IMR-90 (cell line): ENCODE measurements around the gene CC2D1A. TPM values are rescaled to one million over a fixed set of nuclear protein-coding genes. Genes with fewer than 3 reads are reported as not detected.

Experiments used
- ATAC-seq: fragments of 200-7000 bp; cut with Tn5 transposase; 2 replicates; pipeline ENCODE4 v1.9.1; 2020; ENCODE audit warnings: low read depth, mild to moderate bottlenecking, moderate library complexity
- BruUV-seq: library from RNA; stranded (reverse); fragments of 400-500 nt; replicated peaks from 2 replicates; lab custom pipeline; 2021; lab: Mats Ljungman, UMichigan
- CTCF ChIA-PET: fragments of 300-600 bp; formaldehyde crosslinking; extraction: SDS; loops from one replicate; lab custom pipeline; 2021; ENCODE audit warnings: antibody characterized with exemption; lab: Yijun Ruan, JAX
- POLR2A ChIA-PET: fragments of 300-600 bp; sonication (Branson Sonifier 250); formaldehyde crosslinking; loops from one replicate; lab custom pipeline; 2022; ENCODE audit warnings: antibody characterized with exemption; ENCODE audit not compliant: unreplicated experiment; lab: Charles Lee
- DNase-seq: peaks from one replicate; pipeline ENCODE4 v3.0.0; 2013
- H2AFZ ChIP-seq: replicated peaks from 2 replicates; pipeline ENCODE3; 2013; ENCODE audit warnings: low read length, mild to moderate bottlenecking; ENCODE audit not compliant: poor library complexity
- H2AK5ac ChIP-seq: 2 replicates; pipeline ENCODE4 v1.6.1; 2013; ENCODE audit warnings: low read depth, low read length, inconsistent platforms
- H2AK9ac ChIP-seq: replicated peaks from 2 replicates; pipeline ENCODE3; 2013; ENCODE audit warnings: mild to moderate bottlenecking, low read depth, low read length, moderate library complexity; ENCODE audit not compliant: poor library complexity
- H2BK120ac ChIP-seq: 2 replicates; pipeline ENCODE4 v1.6.1; 2013; ENCODE audit warnings: low read depth, low read length, inconsistent platforms
- H2BK15ac ChIP-seq: 3 replicates; pipeline ENCODE4 v1.6.1; 2013; ENCODE audit warnings: low read depth, low read length, inconsistent platforms
- H2BK20ac ChIP-seq: 2 replicates; pipeline ENCODE4 v1.6.1; 2013; ENCODE audit warnings: low read depth, mild to moderate bottlenecking, inconsistent platforms, low read length, moderate library complexity
- H2BK5ac ChIP-seq: 2 replicates; pipeline ENCODE4 v1.6.1; 2013; ENCODE audit warnings: mild to moderate bottlenecking, low read depth, low read length, inconsistent platforms; ENCODE audit not compliant: poor library complexity, severe bottlenecking
- H3K14ac ChIP-seq: replicated peaks from 2 replicates; pipeline ENCODE4 v1.6.1; 2013; ENCODE audit warnings: low read depth, low read length, inconsistent platforms
- H3K18ac ChIP-seq: 2 replicates; pipeline ENCODE4 v1.6.1; 2013; ENCODE audit warnings: low read depth, low read length, control low read depth
- H3K23ac ChIP-seq: 2 replicates; pipeline ENCODE4 v1.6.1; 2013; ENCODE audit warnings: low read depth, low read length, inconsistent platforms
- H3K27ac ChIP-seq: 2 replicates; pipeline ENCODE4 v1.5.1; 2013; ENCODE audit warnings: mild to moderate bottlenecking, control low read depth, low read length; ENCODE audit not compliant: insufficient read depth
- H3K27me3 ChIP-seq: 2 replicates; pipeline ENCODE4 v1.6.1; 2013; ENCODE audit warnings: low read length; ENCODE audit not compliant: control insufficient read depth, insufficient read depth
- H3K36me3 ChIP-seq: 2 replicates; pipeline ENCODE4 v1.6.1; 2013; ENCODE audit warnings: low read length, mixed read lengths; ENCODE audit not compliant: control insufficient read depth, insufficient read depth
- H3K4ac ChIP-seq: 2 replicates; pipeline ENCODE4 v1.6.1; 2013; ENCODE audit warnings: low read depth, low read length, inconsistent platforms
- H3K4me1 ChIP-seq: 2 replicates; pipeline ENCODE4 v1.6.1; 2013; ENCODE audit warnings: low read length, mixed read lengths; ENCODE audit not compliant: control insufficient read depth, insufficient read depth
- H3K4me2 ChIP-seq: 2 replicates; pipeline ENCODE4 v1.6.1; 2013; ENCODE audit warnings: low read depth, mild to moderate bottlenecking, control low read depth, low read length, moderate library complexity
- H3K4me3 ChIP-seq: 2 replicates; pipeline ENCODE4 v1.5.1; 2013; ENCODE audit warnings: low read depth, mild to moderate bottlenecking, control low read depth, low read length, moderate library complexity; ENCODE audit not compliant: insufficient read depth
- H3K56ac ChIP-seq: 2 replicates; pipeline ENCODE4 v1.6.1; 2013; ENCODE audit warnings: low read length, inconsistent platforms; ENCODE audit not compliant: insufficient read depth; ENCODE audit errors: extremely low read depth
- H3K79me1 ChIP-seq, 2 experiments: 2 replicates each; pipeline ENCODE4 v1.6.1; 2013; ENCODE audit warnings: low read length in 2 of 2, inconsistent platforms in 1 of 2, low read depth in 1 of 2
- H3K9ac ChIP-seq: 2 replicates; pipeline ENCODE4 v1.6.1; 2013; ENCODE audit warnings: low read depth, low read length, control low read depth
- H3K9me1 ChIP-seq: 2 replicates; pipeline ENCODE4 v1.6.1; 2013; ENCODE audit warnings: low read length, inconsistent platforms; ENCODE audit not compliant: insufficient read depth
- H3K9me3 ChIP-seq: 2 replicates; pipeline ENCODE4 v1.6.1; 2013; ENCODE audit warnings: low read length; ENCODE audit not compliant: control insufficient read depth, insufficient read depth
- H4K20me1 ChIP-seq: 2 replicates; pipeline ENCODE4 v1.6.1; 2013; ENCODE audit warnings: low read length, inconsistent platforms; ENCODE audit not compliant: insufficient read depth
- H4K5ac ChIP-seq: 2 replicates; pipeline ENCODE4 v1.6.1; 2013; ENCODE audit warnings: mild to moderate bottlenecking, low read depth, low read length, control low read depth
- H4K8ac ChIP-seq, 2 experiments: 2 replicates each; pipeline ENCODE4 v1.6.1; 2013; ENCODE audit warnings: low read depth in 2 of 2, low read length in 2 of 2, control low read depth in 1 of 2, inconsistent platforms in 1 of 2
- H4K91ac ChIP-seq: 2 replicates; pipeline ENCODE4 v1.6.1; 2013; ENCODE audit warnings: low read depth, low read length, inconsistent platforms; ENCODE audit not compliant: insufficient read depth
- MXI1 ChIP-seq: IDR thresholded peaks from 2 replicates; pipeline ENCODE4 v1.6.1; 2012; ENCODE audit warnings: low read depth, mild to moderate bottlenecking, low read length, moderate library complexity, borderline replicate concordance
- RCOR1 ChIP-seq: IDR thresholded peaks from 2 replicates; pipeline ENCODE4 v1.6.1; 2012; ENCODE audit warnings: mild to moderate bottlenecking, low read length, improper control_type of control experiment; ENCODE audit not compliant: insufficient replicate concordance
- WGBS, 2 experiments: methylation state at CpG; one replicate each; pipeline versions ENCODE4 v1.1.5 to v1.1.7; 2013; ENCODE audit warnings: missing lambda C conversion rate in 2 of 2; ENCODE audit not compliant: insufficient read length in 1 of 2; ENCODE audit errors: extremely low coverage in 2 of 2; 5-methylcytosine and 5-hydroxymethylcytosine counted together
- dilution Hi-C: fragments of 300-500 bp; cut with HindIII; formaldehyde crosslinking; loops from one replicate; pipeline ENCODE4 v1.14.3; 2018; ENCODE audit warnings: low sequenced_read_pairs; ENCODE audit not compliant: unreplicated experiment
- in situ Hi-C: fragments of 300-500 bp; cut with MboI; formaldehyde crosslinking; loops from 3 replicates; pipeline ENCODE4 v1.14.3; 2019; ENCODE audit warnings: low sequenced_read_pairs, inconsistent platforms, mixed read lengths
- intact Hi-C: fragments of 100-400 bp; cut with micrococcal nuclease; formaldehyde crosslinking; loops from 2 replicates; pipeline ENCODE4 v1.10.0; 2022
- polyA plus RNA-seq, 3 experiments: library from polyadenylated mRNA; depleted of rRNA; stranded (reverse); fragments of >200 nt; gene quantifications; 2 replicates each; pipeline ENCODE4 v1.2.3, GENCODE V29; 2012; ENCODE audit warnings: low replicate concordance in 1 of 3
- total RNA-seq: library from RNA; depleted of rRNA; stranded (reverse); fragments of >200 nt; gene quantifications from 2 replicates; pipeline ENCODE4 v1.2.3, GENCODE V29; 2012

Gene CC2D1A
- total and polyA plus RNA-seq, 2 of the 4 experiments (the other 2 are of a cell fraction) = 4.1 to 14.7 TPM

DNA sequence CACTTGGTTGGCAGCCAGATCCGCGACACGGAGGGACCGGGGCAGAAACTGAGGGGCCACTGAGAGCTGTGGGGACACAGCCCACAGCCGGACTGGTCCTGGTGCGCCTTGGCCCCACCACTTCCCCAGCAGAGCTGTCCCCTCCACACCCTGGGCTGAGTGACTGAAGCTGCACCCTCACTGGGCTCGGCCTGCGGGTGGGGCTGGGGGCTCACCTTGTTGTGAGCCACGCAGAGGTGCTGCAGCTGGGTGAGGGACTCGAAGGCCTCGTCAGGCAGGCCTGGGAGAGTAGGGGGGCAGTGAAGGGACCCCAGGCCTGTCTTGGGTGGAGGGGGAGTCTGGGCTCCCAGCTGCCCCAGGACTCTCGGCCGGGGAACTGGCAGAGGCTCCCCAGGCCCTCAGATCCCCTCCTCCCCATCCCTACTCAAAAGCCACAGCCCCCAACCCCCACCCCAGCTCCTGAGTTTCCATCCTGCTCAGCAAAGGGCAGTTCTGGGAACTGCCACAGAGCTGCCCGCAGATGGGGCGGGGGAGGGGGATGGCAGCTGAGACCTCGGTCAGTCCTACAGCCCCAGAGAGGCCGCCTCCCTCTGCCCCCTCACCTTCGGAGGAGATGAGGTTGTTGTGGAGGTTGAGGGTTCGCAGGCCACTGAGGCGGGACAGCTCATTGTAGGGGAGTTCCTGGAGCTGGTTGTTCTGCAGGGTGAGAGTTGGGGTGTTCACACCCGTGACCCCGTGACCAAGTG lies 29.9 kb downstream of the CC2D1A start (continued):
- no peak for TF ChIP-seq RCOR1

DNA sequence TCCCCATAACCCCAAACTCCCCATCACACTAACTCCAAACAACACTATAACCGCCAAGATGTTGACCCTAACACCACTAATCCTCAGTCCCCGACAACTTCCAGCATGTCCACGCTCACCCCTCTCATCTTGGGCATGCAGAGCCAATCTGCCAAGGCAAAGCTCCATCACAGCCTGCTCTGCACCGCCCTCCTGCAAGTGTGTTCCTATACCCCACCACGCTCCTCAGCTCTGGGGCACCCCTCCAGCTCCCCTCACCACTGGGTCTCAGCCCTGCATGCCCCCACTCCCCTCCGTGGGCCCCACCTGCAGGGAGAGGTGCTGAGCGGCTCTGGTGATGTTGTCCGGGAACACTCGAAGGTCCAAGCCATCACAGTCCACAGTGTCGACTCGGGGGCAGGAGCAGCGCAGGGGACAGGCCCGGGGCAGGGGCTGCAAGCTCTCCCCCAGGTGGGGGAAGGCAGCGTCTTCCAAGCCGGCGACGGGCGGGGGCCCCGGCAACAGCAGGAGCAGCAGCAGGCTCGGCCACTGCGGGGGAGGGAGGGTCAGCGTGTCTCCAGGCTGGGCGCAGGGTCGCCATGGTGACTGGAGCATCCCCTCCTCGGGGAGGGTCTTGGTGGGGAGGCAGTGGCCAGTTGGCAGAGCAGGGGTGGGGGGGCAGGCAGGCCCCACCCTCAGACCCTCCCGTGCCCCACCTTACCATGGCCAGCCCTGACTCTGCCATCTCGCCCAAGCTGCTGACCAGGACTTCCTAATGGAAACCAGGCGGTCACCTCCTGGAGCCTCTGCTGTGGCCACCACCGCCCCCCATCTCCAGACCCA lies 31.7 kb downstream of the CC2D1A start:
- Histone ChIP-seq H3K36me3 (peaks cover 6% of the 10 kb centered on the region), H3K4me3 (peak overlapping the region; percentile 51), H2AK5ac (peak overlapping the region; percentile 83), H3K4me1 (peaks cover 7% of the 10 kb centered on the region), H3K18ac (peak overlapping the region; percentile 3; the same call in 1 of the 2 replicates), H2BK120ac (peak overlapping the region; percentile 79), H3K4ac (peak overlapping the region; percentile 50), H4K20me1 (no peaks in the 10 kb centered on the region), H3K79me1 (peaks cover 0 to 4% of the 10 kb centered on the region in 2 experiments; a peak in 1 of 4 replicates), H3K27ac (peak overlapping the region; percentile 38), H3K4me2 (peak overlapping the region; percentile 83), H3K14ac (0 out of 2 replicates have a peak overlapping the region, but pooled peaks have one; percentile 59), H3K56ac (no peak overlapping the region), H3K9ac (peak overlapping the region; percentile 15), H2BK15ac (peak overlapping the region; percentile 97), H2AFZ (peak overlapping the region; percentile 86), H4K8ac (peak overlapping the region; percentile 23 to 32; a peak in 1 of 4 replicates), H2BK5ac (no peak overlapping the region), H4K5ac (peak overlapping the region; percentile 9; the same call in 1 of the 2 replicates), H2AK9ac (peak overlapping the region; percentile 55), H3K23ac (peak overlapping the region; percentile 71), H2BK20ac (peak overlapping the region; percentile 34; the same call in 1 of the 2 replicates), H3K9me1 (peaks cover 5% of the 10 kb centered on the region), H3K9me3 (no peaks in the 10 kb centered on the region), H3K27me3 (no peaks in the 10 kb centered on the region), H4K91ac (peak overlapping the region; percentile 68)
- DNase-seq (no peak), ATAC-seq (peak; percentile 58)
- dilution Hi-C loops (no loop called here), intact Hi-C loops (no loop called here), in situ Hi-C loops (no loop called here)
- no peak for TF ChIP-seq MXI1
- CTCF ChIA-PET = interaction anchor here (1.3 to 2.7 kb wide), 2 partner anchors 15 to 26 kb away, joined by 3 to 8 read pairs; partner anchors contain the start of gene DCAF15
- POLR2A ChIA-PET = interaction anchor here (0.8 kb wide), 1 partner anchor 15 kb away, joined by 3 read pairs; no protein-coding TSS in a partner anchor
- BruUV-seq = no TSS peak
- WGBS, 2 experiments = 7% methylated on average over 7 of the region's 29 CpGs; no CpG with 5 or more reads in 1 of the 2 experiments
